T1000 (cell line): ENCODE data around the gene PAOX.

Source experiments
- DNase-seq: peaks from one replicate; lab custom pipeline; 2025; ENCODE audit warnings: mixed read lengths; lab: John Stamatoyannopoulos, UW

Gene PAOX

DNA sequence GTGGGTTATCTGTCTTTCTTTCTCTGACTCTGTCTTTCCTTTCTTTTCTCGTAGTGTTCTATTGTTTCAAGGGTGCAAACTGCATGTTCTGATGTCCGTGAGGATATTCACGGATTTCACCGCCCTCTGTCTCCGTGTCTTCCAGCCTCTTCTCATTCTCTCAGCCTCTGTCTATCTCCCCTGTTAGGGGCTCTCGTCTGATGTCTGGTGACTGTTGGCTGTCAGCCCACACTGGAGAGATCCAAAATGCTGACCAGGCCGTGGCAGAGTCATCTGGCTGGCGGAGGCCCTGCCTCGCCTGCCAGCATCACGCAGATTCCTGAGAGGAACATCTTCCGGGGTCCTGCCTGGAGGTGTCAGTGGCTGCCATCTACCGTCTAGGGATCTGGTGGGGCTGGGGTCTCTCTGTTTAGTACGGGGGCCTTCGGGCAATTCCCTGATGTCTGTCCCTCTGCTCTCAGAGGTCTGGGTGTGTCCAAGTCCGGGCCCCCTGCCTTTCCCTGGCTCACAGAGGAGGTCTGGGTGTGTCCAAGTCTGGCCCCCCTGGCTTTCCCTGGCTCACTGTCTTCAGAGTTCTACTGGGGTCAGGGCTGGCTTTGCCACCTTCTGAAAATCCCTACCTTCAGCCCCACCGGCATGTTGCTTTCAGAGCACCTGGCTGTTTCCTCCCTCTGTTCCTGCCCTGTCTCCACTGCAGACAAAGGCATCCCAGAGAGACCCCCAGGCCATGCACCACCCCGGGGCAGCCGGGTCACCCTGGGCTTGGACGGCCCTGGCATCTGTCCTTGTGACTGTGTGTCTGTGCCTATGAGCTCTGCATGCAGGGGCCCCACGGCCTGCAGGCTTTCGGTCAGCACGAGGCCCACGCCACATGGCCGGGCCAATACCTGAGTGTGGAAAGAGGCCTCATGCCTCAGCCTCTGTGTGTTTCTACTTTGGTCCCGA, 60.7 kb downstream of the PAOX start:
- DNase-seq, result no peak

- no peak for DNase-seq
These were observed 61.7 kb downstream of the PAOX start for GRCh38 chr10:133440633-133441285.
